GM18505 (cell line): Measurements from ENCODE around the gene NDUFA11.
"Not testable (repeated sequence)": the region's sequence is repeated elsewhere in the genome, so short reads cannot be mapped to it uniquely, and the experiment has no call there.

Experiments used
- ATAC-seq: cut with Tn5 transposase; IDR thresholded peaks from one replicate; pipeline ENCODE4 v1.9.1; 2021; ENCODE audit not compliant: unreplicated experiment
- POLR2A ChIP-seq: IDR thresholded peaks from 4 replicates; pipeline ENCODE4 v1.6.1; 2011; ENCODE audit warnings: borderline replicate concordance; ENCODE audit not compliant: insufficient read depth, insufficient read length; ENCODE audit errors: extremely low read depth

NDUFA11 gene

DNA sequence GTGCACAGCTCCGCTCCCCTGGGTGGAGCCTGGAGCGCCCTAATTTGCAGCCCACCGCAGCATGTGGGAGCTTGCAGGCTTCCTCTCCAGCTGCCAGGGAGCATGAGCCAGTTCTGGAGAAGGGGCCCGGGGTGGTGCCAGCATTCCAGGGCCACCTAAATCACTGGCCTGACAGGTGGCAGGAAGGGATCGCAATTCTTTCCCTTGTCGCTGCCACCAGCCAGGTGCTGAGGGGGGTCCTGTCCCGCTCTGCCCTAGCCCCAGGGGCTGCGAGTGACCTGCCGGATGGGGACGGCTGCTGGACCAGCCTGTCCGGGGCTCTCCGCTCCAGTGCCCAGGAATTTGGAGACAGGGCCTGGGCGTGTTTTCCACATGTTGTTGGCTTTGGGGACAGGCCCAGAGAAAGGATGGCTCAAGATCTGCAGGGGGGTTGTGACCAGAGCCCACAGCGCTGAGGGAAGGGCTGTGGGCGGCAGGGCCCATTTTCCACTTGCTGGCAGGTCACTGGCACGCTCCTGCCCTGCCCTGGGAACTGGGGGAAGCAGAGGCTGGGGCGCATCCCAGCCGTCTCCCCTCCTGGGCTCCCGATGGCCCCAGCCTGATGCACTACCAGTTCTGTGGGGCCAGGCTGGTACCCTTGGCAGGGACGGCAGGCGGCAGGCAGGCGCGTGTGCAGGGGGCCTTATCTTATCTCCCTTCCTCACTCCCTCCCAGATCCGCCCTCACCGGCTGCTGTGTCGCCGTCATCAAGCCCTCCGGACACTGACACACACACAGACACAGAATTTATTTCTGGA lies 9.5 kb downstream of the NDUFA11 start:
- no peak for TF ChIP-seq POLR2A
- no peak for ATAC-seq

DNA sequence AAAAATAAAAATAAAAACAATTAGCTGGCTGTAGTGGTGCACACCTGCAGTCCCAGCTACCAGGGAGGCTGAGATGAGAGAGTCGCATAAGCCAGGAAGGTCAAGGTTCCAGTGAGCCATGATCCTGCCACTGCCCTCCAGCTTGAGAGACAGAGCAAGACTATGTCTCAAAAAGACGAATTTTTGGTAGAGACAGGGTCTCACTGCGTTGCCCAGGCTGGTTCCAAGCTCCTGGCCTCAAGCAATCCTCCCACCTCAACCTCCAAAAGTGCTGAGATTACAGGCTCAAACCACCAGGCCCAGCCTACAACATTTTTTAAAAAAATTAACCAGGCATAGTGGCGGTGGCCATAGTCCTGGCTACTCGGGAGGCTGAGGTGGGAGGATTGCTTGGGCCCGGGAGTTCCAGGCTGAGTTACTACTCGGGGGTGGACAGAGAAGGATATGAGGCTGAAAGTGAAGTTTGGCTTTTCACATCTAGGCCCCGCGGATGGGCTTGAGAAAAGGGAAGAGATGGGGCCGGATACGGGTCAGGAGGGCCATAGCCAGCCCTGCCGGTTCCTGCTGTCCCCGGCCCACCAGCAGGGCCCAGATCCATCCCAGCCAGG lies 10.2 kb downstream of the NDUFA11 start:
- no peak for TF ChIP-seq POLR2A
- ATAC-seq = no peak

DNA sequence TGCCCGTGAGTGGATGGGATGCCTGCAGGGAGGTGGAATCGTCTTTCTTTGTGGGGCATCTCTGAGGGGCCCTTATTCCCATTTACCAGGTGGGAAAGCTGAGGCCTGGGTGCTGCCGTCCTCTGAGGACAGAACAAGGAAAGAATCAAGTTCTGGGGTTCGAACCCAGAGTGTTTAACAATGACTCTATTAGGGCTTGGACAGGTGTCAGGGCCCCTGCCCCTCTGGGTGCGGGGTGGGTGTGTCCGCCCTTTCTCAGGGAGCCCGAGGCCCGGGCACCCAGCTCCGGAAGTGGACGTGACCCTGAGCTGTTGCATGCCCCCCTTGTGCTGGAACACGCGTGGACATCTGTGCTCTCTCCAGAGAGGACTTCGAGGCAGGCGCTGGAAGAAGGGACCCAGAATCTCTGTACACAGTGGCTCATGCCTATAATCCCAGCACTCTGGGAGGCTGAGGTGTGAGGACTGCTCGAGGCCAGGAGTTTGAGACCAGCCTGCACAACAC lies 10.8 kb downstream of the NDUFA11 start:
- no peak for ATAC-seq
- TF ChIP-seq POLR2A = no peak

- peak; percentile 6 for TF ChIP-seq POLR2A
- ATAC-seq = no peak
Observed at GRCh38 chr19:5891938-5892771, 11.4 kb downstream of the NDUFA11 start.

GRCh38 chr19:5891572-5891937 lies 12.0 kb downstream of the NDUFA11 start:
- TF ChIP-seq POLR2A = no peak
- ATAC-seq = no peak

DNA sequence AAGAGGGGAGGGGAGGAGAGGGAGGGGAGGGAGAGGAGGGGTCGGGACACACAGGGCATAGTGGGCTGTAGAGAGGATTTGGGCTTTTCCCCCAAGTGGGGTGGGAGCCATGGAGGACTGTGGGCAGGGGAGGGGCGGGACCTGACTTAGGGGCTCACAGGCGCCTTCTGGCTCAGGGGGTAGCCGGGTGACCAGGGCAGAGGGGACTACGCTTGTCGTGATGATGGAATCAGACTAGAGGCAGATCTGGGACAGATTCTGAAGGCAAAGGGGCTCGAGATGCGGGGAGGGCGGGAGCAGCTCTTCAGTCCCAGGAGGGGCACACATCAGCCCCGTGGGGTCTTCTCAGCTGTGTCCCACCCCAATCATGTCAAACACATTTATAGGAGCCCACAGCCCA lies 13.5 kb downstream of the NDUFA11 start:
- TF ChIP-seq POLR2A = no peak
- ATAC-seq = no peak

GRCh38 chr19:5889288-5889971 lies 14.2 kb downstream of the NDUFA11 start:
- TF ChIP-seq POLR2A = no peak
- ATAC-seq = no peak

GRCh38 chr19:5884065-5884811 lies 19.4 kb downstream of the NDUFA11 start:
- not testable (repeated sequence) for ATAC-seq

GRCh38 chr19:5883157-5883873 lies 20.3 kb downstream of the NDUFA11 start:
- not testable (repeated sequence) for ATAC-seq

DNA sequence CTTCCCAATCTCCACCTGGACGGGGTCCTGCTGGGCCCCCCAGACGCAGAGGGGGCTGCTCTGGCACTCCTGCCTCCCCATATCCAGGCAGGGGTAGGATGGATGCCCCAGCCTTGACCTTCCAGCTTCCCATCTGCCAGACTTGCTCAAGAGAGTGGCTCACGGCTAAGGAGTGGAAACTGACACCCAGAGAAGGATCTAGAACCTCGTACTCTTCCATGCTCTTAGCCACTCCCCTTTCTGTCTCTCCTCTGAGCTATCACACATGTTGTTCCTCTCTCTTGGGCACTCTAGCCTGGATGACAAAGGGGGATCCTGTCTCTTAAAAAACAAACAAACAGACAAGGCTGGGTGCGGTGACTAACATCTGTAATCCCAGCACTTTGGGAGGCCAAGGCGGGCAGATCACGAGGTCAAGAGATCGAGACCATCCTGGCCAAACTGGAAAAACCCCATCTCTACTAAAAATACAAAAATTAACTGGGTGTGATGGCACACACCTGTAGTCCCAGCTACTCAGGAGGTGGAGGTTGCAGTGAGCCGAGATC lies 21.1 kb downstream of the NDUFA11 start:
- no peak for TF ChIP-seq POLR2A
- no peak for ATAC-seq

GRCh38 chr19:5881543-5882299 lies 21.9 kb downstream of the NDUFA11 start:
- no peak for TF ChIP-seq POLR2A
- no peak for ATAC-seq

DNA sequence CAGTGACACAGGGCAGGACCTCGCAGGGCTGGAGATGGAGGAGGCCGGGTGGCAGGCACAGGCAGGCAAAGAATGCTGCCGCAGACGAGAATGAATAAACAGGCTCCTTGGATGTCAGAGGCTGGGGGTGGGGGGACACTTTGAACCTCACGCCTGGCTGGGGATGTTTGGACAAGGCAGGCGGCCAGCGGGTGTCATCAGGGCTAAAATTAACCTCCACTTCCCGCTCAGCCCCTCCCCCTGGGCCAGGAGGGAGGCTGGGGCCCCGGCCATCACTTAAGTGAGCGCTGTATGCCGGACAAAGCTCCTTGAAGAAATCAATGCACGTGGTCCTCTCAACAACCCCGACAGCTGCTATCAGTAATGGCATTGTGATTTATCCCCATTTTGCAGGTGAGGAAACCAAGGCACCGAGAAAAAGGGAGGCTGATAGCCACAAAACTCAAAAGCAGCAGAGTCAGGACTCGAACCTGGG lies 22.9 kb downstream of the NDUFA11 start:
- no peak for ATAC-seq
- TF ChIP-seq POLR2A = no peak
